ENCODE results near the gene RASSF9.

RASSF9 gene

GRCh38 chr12:85836197-85837090 is at the start of gene RASSF9:
RASSF9 (minus strand) TSS chr12:85836409; CDS start chr12:85836201, 208 bp downstream.
- peak; percentile 89 for DNase-seq (ENCODE audit: low read depth)

GRCh38 chr12:85883763-85884162 is 47.6 kb upstream of the RASSF9 start:
- DNase-seq (ENCODE audit: low read depth), result no peak

- no peak for DNase-seq (ENCODE audit: low read depth)
Observed at GRCh38 chr12:85877459-85877858, 41.2 kb upstream of the RASSF9 start.

- DNase-seq (ENCODE audit: low read depth), result no peak
Observed at GRCh38 chr12:85874031-85874461, 37.8 kb upstream of the RASSF9 start, which contains the start of gene NTS. NTS (plus strand) TSS chr12:85874295; CDS start chr12:85874404, 109 bp downstream.

GRCh38 chr12:85872497-85873091 is 36.4 kb upstream of the RASSF9 start:
- peak; percentile 65 for DNase-seq (ENCODE audit: low read depth)

- peak; percentile 74 for DNase-seq (ENCODE audit: low read depth)
Observed at GRCh38 chr12:85866986-85867776, 31.0 kb upstream of the RASSF9 start.

- DNase-seq (ENCODE audit: low read depth), result no peak
Observed at GRCh38 chr12:85865890-85866289, 29.7 kb upstream of the RASSF9 start.

GRCh38 chr12:85856966-85857365 is 20.8 kb upstream of the RASSF9 start:
- no peak for DNase-seq (ENCODE audit: low read depth)

- DNase-seq (ENCODE audit: low read depth), result no peak
Observed at GRCh38 chr12:85855305-85855704, 19.1 kb upstream of the RASSF9 start.

- no peak for DNase-seq (ENCODE audit: low read depth)
Observed at GRCh38 chr12:85849344-85849743, 13.1 kb upstream of the RASSF9 start.

GRCh38 chr12:85843606-85844310 is 7.5 kb upstream of the RASSF9 start:
- no peak for DNase-seq (ENCODE audit: low read depth)

GRCh38 chr12:85835426-85836196 is 598 bp downstream of the RASSF9 start:
- no peak for DNase-seq (ENCODE audit: low read depth)

GRCh38 chr12:85834378-85834777 is 1.8 kb downstream of the RASSF9 start:
- no peak for DNase-seq (ENCODE audit: low read depth)

- DNase-seq (ENCODE audit: low read depth), result no peak
Observed at GRCh38 chr12:85833579-85833978, 2.6 kb downstream of the RASSF9 start.

GRCh38 chr12:85831327-85831990 is 4.8 kb downstream of the RASSF9 start:
- no peak for DNase-seq (ENCODE audit: low read depth)

GRCh38 chr12:85829391-85829790 is 6.8 kb downstream of the RASSF9 start:
- DNase-seq (ENCODE audit: low read depth), result peak; percentile 72

GRCh38 chr12:85828576-85828975 is 7.6 kb downstream of the RASSF9 start:
- DNase-seq (ENCODE audit: low read depth), result no peak

- DNase-seq (ENCODE audit: low read depth), result no peak
Observed at GRCh38 chr12:85825746-85826145, 10.5 kb downstream of the RASSF9 start.

GRCh38 chr12:85823436-85824180 is 12.6 kb downstream of the RASSF9 start:
- peak; percentile 83 for DNase-seq (ENCODE audit: low read depth)

- peak; percentile 59 for DNase-seq (ENCODE audit: low read depth)
Observed at GRCh38 chr12:85821759-85822158, 14.4 kb downstream of the RASSF9 start.
